HG02885 (cell line): ENCODE measurements around the gene HOXC9.
"Not testable (repeated sequence)": the region's sequence is repeated elsewhere in the genome, so short reads cannot be mapped to it uniquely, and the experiment has no call there.

Experiments used
- ATAC-seq: cut with Tn5 transposase; IDR thresholded peaks from one replicate; pipeline ENCODE4 v1.9.1; 2021; ENCODE audit warnings: mild to moderate bottlenecking; ENCODE audit not compliant: unreplicated experiment, poor library complexity

The HOXC9 gene

DNA sequence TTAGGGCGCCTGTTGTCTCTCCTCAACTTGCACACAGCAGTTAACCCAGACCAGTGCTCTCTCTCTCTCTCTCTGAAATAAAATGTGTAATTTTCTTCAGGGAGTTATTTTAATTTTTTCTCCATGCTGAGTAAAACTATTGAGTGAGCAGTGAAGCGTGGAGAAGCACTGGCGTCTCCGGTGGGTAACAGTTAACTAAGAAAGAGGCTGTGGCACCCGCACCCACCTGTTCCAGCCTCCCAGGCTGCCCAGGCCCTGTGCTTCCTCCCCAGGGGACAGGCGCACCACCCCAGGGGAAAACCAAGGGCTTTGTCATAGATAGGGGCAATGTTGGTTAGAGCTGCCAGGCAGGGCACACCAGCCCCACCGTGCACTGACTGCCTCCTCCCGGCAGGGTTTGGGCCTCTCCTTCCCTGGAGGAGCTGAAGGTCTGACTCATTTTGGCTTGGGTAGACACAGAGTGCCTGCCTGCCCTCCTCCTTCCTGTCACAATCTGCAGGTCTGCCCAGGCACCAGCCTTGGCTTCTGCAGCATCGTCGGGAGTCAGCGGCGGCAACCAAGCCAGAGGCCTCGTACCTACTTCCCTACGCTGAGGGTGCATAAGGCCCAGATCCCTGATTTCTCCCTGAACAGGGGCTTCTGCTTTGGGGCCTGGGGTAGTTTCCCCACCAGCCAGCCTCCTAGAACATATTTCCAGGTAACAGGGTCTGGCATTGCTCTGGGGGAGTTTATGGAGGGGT is 36.8 kb downstream of the HOXC9 start:
- no peak for ATAC-seq

DNA sequence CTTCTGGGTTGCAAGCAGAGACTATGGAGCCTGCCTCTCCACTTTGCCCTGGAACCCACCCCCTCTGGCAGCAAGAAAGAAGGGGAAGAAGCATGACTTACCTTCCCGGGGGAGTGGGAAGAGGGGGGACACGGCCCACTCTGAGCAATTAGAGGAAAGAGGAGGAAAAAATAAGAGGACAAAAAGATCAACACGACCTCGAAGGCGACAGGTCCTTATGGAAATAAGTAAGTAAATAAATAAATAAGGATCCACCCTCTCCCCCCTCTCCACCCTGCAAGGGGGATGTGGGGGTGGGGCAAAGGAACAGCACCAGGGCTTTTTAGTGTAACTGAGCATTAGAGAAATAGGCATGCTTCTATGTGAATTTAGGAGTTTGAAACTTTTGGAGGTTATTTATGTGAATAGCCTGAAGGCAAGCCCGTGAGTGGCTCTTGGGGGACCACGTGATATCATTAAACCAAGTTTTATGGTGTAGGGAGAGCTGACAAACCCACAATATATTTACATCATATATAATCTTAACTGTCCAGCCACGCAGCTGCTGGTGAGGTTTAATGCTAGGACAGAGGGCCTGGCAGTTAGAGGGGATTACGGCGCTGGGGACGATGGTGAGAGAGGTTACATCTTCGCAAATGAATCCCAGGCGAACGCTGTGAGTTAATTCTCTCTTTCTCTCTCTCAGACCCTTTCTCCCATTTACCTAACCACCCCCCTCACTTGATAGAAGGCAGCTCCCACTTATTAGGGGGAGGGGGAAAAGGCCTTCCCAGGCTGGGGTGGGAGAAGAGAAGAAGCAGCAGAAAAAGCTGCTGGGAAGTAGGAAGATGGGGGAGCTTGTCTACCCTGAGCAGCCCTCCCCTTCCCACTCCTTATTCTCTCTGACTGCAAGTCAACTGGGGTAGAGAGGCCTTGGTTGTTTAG is 37.7 kb downstream of the HOXC9 start:
- no peak for ATAC-seq

DNA sequence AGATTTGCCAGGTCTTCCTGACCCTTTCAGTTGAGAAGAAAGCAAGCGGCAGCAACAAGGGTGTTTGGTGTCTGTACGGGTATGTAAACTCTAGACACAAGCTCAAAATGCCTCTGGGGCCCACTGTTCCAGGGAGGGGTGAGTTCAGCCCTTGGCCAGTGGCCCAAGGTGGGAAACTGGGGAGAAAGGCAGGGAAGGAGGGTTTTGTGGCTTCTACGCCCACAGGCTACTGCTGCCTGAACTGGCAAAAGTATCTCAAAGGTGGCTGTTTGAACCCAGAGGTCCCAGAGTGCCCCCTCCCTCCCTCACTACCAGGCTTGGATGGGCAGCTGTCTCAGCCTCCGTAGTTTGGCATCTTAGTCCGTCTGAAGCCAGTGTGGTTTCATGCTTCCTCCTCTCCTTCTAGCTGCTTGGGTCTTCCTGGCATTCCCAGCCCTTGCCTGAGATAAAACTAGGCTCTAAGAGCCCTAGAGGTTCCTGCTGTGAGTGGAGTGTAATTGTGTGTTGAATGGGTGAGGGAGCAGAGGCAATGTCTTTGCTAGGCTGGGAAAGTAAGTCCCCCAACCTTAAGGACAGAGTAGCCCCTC is 38.4 kb downstream of the HOXC9 start:
- no peak for ATAC-seq

DNA sequence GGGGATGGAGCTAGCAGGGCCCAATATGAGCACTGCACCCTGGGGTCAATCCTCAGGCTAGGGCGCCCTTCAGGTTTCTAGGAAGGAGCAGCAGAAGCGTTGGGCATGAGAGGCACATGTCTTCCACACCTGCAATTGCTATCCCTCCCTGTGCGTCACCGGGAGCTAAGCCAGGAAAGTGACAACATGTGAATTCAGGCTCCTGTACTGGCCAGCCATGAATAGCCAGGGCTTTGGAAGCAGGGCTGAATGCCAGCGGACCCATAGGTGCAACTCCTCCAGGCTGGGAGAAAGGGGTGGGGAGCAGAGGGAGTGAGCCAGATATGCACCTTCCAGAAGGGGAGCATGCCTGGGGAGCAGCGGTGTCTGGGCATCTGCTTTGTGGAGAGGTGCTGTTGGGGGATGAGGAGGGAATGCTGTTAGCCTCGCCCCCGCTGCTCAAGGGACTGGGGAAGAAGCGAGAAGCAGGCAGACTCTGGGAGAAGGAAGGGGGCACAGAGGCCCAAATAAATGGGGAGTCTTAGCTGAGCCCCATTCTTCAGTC is 39.0 kb downstream of the HOXC9 start:
- ATAC-seq = no peak

DNA sequence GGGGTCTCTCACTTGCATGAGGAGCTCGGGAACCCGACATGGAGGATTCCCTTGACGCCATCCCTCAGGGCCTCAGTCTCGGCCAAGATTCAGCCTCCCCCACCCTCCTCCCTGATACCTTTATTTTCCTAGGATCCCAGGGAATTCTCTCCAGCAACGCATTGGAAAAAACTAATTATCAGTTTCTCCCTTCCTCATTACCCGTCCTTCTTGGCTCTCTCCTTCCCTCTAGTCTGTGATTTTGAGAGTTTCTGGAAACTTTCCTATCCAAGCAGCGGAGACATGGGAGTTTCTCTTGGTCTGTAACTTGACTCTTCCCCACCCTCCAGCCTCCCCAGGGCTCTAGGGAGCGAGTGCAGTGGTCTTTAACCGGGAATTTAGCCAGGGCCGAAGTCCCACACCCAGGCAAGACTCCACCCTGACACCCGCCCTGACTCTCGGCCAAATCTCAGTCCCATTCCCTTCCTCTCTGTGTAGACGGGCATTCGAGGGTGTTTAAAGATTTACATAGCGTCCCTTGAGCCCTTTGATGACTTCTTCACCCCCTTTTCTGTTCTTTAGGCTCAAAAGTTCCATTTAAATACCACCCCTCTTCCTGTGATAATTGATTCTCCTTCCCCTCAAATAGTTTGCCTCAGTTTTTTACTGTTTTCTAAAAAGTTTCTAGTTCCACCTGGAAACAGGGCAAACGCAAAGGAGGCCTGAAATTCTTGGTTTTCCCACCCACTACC is 39.6 kb downstream of the HOXC9 start:
- no peak for ATAC-seq

DNA sequence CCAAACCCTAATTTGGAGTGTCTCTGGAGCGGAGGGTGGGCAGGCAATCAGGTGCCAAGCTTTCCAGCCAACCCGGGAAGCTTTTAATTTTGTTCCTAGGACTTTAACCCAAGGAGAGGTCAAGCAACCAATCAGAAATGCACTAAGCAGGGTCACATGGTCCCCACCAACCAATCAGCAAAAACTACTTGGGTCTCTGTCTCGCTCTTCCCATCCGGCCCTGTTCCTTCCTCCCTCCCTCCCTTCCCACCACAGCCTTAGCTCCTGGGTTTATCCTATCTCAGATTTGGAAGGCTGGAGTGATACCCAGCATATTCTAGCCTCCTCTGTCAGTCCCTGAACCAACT is 40.2 kb downstream of the HOXC9 start:
- ATAC-seq = no peak

DNA sequence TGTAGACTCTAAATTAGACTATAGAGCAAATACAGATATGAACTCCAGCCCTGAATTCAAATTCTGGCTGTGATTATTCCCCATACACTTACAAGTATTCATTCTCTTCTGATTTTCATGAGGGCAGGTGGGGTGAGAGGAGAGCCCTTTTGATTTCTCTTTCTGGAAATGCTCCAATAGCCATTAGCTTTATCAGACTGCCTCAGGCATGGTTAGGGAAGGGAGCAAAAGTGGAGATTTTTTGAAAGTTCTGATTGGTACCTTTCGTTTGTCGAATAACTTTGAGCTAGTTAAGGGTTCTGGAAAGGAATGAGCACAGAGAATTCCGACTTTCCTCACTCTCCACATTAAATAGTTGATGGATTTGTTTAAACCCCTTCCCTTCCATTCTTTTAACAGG is 40.7 kb downstream of the HOXC9 start:
- no peak for ATAC-seq

DNA sequence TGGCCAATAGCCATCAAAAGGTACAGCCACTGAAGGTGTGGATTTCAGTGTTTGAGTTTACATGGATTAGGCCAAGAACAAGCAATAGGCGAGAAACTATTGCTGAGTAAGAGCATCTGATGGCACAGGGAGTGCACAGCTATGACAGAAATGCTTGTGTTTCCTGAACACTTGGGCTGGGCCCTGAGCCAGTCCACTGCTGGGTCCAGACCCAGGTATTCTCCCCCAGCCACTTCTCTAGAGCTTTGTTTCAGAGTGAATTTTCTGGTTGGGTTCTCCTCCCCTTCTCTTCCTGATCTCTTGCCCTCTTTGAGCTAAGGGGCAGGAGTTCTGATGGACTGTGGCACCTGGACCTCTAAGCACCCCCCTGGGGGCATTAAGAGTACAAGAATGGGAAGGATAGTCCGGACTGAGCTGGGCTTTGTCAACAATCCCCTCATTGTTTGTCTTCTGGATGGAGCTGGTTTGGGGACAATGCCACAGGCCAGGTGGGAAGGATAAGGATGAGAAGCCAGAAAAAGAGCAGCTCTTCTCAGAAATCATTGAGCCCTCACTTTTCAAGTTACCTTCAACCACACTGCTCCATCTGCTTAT is 41.2 kb downstream of the HOXC9 start:
- no peak for ATAC-seq

DNA sequence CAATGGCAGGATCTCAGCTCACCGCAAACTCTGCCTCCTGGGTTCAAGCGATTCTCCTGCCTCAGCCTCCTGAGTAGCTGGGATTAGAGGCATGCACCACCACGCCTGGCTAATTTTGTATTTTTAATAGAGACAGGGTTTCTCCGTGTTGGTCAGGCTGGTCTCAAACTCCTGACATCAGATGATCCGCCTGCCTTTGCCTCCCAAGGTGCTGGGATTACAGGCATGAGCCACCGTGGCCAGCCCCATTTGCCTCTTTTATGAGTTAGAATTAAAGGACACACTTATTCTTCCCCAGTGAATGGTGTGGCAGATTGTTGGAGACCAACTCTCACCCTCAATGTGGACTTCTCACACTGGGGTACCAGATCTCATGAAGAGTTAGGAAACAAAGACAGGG is 42.1 kb downstream of the HOXC9 start:
- not testable (repeated sequence) for ATAC-seq

DNA sequence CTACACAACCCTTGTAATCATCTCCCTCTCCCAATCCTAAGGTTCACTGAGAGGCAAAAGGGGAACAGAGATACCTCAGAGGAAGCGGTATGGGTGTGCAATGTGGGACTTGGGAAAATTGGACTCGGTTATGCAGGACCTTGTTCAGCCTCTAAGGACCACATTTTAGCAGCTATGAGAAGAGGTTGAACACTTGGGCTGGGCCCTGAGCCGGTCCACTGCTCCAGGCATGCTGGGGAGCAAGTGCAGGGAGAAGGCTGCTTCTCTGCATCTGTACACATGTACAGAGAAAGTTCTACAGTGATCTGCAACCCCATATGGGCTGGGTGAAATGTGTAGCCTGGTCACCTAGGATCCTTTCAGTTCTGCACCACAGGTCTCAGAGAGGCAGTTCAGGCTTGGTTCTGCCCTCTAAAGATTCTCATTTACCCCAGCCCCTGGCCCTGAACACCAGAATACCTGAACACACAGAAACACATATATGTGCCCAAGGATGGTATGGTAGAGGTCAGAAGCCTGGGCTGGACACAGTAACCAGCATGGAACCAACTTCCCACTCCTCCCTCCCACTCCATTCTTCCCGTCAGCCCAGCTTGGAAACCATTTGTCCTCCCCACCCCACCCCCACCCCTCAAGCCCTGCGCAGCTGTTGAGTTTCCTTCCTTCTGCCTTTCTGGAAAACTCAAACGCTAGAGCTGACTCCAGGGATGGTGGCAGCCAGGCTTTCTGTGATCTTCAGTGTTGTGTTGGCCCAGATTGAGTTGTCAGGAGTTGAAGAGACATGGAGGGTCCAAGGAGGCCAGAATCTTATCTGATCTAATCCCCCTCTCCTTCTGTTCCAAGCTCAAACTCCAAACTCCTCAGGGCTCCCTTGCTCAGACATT is 43.3 kb downstream of the HOXC9 start:
- ATAC-seq = no peak

DNA sequence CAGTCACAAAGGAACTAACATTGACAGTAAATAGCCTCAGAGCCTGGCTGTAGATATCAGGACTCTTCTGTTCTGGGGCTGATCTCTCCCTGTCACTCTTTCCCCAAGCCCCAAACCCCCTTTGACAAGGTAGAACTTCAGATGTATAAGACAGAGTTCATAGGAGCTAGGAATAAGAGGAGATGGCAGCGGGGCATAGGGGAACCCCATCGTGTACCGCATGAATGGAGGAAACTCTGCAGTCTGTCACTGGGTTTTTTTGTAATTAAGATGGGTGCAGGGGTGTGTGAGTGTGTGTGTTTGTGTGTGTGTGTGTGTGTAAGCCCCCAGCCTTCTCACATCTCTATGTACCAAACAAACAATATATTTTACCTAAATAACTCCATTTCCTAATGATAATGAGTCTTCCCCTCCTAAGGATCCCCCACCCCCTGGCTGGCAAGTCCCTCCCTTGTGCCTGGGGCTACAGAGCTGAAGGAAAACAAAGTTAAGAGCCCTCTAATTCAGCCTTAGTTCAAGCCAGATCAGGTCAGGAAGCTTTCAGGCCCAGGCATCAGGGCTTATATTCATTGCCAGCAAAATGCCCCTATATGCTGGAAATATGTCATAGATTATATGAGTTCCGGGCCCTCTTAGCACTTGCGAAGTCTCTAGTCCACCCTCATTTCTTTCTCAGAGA is 44.6 kb downstream of the HOXC9 start:
- ATAC-seq = no peak

DNA sequence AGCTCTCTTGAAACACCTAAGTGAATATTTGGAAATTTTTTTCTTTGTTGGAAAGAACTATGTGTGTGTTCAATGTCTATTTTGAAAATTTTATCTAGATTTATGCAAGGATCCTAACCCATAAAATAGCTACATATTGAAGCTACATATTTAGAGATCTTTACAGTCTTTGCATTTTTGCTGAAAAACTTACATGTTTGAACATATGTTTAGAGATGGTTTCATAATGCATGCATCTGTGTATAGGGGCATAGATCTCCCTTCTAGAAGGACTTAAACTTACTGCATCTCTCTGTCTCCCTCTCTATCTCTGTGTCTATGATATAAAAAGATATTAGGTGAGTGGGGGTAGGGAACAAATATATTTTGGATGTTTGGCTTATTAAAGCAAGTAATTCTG is 45.4 kb downstream of the HOXC9 start:
- ATAC-seq = no peak

DNA sequence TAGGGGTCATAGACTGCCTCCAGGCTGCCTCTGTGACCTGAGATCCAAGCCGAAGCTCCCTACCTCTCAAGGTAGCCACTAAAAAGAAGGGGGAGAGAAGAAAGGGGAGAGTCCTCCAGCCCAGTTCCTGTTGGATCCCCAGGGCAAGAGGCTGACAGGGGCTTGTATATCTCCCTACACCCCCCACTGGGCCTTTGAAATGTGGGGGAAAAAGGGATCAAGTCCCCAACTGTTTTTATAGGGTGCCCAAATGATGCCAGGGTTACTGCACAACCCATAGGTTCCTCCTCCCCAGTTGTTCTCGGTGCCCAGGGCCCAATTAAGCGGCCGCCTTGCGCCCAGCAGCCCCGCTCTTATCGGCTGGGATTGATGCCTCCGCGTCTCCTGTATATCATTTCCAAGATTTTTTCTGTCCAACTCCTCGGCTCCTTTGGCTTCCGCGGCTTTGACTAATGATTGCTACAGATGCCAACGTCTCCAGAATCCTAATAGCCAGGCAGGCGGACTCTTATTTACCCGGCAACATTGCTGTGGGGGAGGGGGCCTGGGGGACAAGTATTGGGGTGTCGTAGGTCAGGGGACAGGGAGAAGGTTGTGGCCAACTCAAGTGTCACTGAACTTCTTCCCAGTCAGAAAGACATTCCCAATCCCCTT is 46.0 kb downstream of the HOXC9 start:
- no peak for ATAC-seq

DNA sequence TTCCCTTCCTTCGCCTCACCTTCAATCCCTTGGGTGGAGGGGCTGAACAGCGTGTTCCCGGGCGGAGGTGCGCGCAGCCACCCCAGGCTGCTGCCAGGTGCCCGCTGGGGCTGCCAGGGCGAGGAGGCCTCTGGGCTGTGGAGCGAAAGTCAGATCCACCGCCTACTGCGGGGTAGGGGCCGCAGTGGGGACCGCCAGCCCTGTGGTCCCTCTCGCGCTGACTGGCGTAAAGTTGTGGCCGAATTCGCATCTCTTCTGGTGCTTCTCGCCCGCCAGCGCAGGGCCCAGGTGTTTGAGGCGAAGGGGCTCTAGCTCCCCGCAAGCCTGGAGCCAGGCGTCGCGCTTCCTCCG is 46.8 kb downstream of the HOXC9 start:
- no peak for ATAC-seq

DNA sequence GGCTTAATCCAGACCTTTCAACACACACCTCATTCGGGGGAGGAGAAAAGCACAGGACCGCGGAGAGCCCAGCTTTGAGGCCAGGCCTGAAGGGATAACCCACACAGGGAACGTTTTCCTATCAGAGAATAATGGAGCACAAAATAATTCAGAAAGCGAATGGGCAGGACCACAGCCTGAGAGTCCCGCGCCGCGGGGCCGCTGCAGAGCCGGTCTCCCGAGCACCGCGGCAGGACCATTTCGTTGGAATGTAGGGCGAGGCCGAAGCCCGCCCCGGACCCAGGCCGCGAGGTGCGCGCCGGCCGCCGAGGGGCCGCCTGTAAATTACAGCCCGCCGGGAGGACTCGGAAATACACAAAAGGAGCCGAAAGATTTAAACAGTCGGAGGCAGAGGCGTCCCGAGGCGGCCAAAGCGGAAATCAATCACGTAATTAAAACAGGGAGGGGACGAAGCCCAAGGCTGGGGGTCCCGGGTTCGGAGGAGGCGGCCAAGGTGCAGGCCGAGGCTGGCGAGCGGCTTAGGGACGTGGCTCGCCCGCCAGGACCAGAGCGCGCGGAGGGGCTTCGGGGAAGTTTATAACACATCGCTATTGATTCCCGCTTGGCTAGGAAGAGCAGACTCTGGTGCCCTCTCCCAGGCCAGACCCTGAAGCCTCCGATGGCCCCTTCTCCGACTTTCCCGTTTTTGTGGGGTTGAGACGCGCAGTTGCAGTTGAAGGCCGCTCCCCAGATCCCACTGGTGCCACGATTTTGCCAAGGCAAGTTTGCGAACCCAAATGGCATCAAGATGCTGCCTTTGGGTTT is 47.4 kb downstream of the HOXC9 start:
- ATAC-seq = no peak

DNA sequence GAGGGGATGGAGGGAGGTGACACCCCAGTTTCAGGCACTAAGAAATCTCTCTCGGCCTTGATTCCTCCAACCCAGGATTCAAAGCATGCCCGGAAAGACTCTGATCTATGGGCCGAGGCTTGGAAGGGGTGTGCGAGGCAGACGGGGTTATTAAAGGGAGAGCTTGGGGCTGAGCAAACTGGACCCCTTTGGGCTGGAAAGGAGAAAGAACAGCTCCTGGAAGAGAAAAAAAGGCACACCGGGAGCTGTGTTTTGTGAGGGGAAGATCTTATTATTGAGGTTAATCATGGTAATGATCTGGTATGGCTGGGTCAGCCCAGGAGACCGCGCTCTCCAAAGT is 48.0 kb downstream of the HOXC9 start:
- no peak for ATAC-seq

DNA sequence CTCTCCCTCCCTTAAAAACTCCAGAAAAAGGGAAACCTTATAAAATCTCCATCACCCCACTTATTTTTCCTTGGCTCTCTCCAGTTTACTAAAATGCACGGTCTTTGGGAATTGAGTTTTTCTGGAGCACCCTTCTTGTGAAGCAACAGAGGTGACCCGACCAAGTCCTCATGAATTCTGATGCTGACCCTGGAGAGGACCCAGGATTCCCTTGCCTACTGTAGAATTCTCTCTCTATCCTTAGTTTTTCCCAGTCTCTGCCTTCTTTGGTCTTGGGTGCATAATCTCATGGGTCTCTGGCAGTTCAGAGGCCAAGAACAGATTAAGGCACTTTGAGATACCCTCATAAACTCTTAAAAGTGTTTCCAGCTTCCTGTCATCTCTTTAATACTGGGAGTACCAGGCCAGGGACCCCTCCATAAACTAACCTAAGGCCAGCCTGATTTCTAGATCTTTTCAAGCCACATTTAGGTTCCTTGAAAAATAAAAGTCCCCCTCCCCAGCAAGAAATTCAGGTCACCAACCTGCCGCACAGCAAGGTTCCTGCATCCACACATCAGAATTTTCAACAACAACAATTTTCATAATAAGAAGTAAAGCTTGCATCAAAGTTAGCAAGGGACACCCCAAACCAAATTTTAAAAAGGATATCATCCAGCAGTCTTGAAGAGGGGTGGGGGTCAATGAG is 48.6 kb downstream of the HOXC9 start:
- no peak for ATAC-seq
